ENCODE data around the gene MAD2L1BP.

DNA sequence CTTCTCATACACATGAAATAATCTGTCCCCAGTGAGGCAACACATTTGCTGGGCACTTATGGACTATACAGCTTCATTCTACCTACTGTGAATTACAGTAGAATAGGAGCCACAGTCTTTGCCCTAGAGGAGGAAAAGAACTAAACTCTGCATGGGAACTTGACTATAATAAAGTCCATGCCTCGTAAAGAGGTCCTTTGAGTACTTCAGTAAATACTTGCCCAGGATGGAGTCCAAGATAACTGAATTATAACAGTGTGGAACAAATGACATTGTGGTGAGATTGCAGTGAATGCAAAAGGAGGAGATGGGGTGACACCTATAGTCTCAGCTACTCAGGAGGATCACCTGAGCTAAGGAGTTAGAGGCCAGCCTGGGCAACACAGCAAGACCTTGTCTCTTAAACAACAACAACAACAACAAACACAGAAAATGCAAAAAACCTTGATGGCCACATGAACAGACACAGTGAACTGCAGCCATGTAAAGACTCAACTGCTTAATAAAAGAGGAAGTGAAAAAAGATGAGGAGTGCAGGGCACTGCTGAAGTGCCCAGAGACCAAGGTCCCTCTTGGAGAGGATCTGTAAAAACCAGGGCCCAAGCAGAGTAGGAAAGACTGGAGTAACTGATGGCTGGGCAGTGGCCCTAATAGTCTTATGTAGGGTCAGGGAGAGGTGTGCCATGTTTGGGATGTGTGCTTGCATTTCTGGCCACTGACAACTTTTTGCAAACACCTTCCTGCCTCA is 48.2 kb downstream of the MAD2L1BP start:
- TF ChIP-seq, protein P1, sequence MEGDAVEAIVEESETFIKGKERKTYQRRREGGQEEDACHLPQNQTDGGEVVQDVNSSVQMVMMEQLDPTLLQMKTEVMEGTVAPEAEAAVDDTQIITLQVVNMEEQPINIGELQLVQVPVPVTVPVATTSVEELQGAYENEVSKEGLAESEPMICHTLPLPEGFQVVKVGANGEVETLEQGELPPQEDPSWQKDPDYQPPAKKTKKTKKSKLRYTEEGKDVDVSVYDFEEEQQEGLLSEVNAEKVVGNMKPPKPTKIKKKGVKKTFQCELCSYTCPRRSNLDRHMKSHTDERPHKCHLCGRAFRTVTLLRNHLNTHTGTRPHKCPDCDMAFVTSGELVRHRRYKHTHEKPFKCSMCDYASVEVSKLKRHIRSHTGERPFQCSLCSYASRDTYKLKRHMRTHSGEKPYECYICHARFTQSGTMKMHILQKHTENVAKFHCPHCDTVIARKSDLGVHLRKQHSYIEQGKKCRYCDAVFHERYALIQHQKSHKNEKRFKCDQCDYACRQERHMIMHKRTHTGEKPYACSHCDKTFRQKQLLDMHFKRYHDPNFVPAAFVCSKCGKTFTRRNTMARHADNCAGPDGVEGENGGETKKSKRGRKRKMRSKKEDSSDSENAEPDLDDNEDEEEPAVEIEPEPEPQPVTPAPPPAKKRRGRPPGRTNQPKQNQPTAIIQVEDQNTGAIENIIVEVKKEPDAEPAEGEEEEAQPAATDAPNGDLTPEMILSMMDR (IDR thresholded peaks at IDR 0.05), result no peak
- no peak for TF ChIP-seq POLR2A (IDR thresholded peaks at IDR 0.05)
